SH-SY5Y (cell line): ENCODE results near the gene B4GALNT3.

Experiments
- GATA2 ChIP-seq: IDR thresholded peaks from 2 replicates; pipeline ENCODE4 v1.6.1; 2011; ENCODE audit warnings: mild to moderate bottlenecking, low read depth, low read length
- GATA3 ChIP-seq: IDR thresholded peaks from 2 replicates; pipeline ENCODE4 v1.6.1; 2011; ENCODE audit warnings: low read depth, mild to moderate bottlenecking, low read length, moderate library complexity

GRCh38 chr12:541676-542324 lies 82.1 kb downstream of the B4GALNT3 start:
- TF ChIP-seq GATA3, result no peak
- TF ChIP-seq GATA2, result no peak
